SKM-1 (cell line): ENCODE results near the gene EPHA6.

ENCODE experiments used
- DNase-seq: peaks from one replicate; lab custom pipeline; 2025; ENCODE audit not compliant: unreplicated experiment; lab: John Stamatoyannopoulos, UW

EPHA6 gene

DNA sequence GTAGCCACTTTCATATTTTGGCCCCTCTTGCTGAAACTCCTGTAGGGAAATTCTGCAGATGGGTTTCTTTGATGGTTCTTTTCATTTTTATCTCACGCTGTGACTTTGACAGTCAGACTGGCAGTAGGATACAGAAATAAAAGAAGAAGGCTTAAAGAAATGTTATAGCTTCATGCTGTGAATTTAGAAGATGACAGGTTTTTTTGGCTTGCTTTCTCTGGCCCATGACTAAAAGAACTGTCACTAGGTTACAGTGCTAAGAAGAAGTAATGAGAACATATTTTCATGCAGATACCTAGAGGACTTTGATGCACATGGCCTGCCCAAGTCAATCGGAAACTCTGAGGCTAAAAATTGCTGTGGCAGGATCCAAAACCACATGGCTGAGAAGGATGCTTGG, 334.5 kb downstream of the EPHA6 start:
- DNase-seq = no peak

DNA sequence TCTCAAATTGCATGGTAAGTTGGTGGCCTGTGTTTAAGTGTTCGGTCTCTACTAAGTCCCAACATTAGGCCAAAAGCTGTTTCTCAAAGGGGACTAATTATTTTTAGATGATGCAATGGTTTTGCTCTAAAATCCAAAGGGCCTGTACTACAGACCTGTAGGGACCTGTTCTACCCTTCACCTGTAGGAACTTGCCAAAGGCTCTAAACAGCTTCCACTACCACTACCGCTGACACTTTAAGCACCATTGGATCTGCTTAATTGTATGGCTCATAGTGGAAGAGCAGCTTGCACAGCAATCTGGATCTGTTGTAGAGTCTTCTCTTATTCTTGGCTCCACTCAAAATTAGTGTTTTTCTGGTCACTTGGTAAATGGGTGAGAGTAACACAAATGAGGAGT, 346.8 kb downstream of the EPHA6 start:
- DNase-seq = no peak

DNA sequence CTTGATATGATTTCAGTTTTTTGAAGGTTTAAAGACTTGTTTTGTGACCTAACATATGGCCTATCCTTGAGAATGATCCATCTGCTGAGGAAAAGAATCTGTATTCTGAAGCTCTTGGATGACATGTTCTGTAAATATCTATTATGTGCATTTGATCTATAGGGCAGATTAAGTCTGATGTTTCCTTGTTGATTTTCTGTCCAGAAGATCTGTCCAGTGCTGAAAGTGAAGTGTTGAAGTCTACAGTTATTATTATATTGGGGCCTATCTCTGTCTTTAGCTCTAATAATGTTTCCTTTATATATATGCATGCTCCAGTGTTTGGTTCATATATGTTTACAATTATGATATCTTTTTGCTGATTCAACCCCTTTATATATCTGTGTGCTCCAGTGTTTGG, 362.8 kb downstream of the EPHA6 start:
- no peak for DNase-seq

DNA sequence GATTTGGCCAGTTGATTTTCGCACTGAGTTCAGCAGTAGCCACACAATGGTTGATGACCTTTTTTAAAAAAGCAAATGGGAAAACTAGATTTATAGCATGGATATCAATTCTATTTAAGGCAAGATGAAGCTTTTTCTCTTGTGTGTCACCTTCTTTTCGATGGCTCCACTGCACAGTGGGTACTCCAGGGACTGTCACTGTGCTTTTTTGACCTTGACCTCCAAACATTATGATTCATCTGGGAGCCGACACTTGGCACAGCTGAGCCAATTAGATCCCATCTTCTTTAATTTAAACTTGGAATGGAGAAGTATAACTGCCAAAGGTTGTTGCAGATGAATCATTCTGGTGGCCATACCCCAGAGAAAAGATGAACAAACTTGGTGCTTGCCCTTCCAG, 367.3 kb downstream of the EPHA6 start:
- no peak for DNase-seq

DNA sequence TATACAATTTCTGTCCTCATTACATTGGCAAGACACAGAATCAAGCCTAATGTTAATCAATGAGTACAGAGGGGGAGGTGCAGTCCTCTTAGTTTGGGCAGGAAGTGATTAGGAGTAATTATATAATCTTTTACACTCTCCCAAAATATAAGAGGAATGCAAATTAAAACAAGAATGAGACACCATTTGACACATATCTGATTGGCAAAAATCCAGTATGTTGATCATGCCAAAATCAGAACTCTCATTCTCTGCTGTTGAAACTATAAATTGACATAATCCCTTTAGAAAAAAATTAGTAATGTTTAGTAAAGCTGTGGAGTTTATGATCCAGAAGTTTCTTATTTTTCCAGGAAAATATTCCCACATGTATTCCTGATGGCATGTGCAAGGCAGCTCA, 373.4 kb downstream of the EPHA6 start:
- DNase-seq = no peak

DNA sequence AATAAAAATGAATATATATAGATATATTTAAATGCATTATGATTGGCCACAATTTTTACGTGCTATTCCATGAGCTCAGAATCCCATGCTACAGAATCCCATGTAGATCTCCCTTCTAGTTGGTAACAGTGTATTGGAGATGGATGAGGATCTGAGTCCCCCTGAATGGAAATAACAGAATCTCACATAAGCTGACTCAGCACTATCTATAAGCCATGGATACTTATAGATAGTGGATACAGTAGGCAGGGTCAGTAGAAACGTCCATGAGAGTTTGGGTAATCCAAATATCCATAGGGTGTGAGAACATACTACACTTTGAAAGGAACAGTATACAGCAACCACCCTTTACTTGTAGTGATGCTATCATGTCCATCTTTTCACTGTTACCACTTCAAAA, 375.4 kb downstream of the EPHA6 start:
- DNase-seq = no peak

DNA sequence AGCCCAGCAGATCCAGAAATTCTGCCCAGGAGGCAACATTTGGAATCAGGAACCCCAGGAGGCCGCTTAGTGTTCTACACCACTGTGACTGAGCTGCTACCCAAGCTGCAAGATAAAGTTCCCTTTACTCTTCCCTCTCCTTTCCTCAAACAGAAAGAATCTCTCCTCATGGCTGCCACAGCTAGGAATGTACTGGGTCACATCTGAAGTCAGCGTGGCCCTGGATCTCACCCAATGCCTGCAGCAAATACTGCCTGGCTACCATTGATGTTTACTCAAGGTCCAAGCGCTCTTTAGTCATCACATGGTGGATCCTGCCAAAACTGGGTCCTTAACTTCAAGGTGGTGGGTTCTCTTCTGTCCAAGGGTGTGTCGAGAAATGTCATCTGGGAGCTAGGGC, 382.7 kb downstream of the EPHA6 start:
- DNase-seq = no peak

DNA sequence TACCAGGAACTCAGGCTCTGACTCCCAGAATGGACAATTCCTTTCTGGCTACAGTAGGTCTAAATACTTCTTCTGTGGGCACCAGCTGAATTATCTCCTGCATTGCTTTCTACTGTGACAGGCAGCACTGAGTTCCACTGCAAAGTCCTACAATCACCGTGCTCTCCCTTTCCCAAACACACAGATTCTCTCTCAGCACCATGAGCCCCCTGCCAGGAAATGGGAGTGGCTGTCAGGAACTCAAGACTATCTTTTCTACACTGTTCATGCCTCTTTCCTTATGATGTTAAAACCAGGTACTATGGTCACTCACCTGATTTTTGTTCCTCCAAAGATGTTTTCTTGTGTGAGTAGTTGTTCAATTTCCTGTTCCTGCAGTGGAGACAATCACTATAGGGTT, 383.4 kb downstream of the EPHA6 start:
- no peak for DNase-seq

DNA sequence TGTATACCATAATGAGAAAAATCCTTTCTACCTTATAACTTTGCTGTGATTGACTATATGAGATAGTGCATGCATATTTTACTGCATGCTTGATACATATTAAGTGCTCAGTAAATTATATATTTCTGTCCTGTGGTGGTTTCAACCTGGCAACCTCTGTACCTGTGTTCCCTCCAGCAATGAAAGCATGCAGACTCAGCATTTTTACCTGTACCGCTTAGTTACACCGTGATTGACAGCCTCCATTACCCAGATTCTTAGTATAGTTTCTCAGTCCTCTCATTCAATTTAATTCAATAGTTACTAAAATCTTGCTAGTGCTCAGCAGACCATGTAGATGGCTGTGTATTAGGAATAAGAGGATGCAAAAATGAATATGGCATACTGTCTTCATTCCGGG, 386.0 kb downstream of the EPHA6 start:
- no peak for DNase-seq

DNA sequence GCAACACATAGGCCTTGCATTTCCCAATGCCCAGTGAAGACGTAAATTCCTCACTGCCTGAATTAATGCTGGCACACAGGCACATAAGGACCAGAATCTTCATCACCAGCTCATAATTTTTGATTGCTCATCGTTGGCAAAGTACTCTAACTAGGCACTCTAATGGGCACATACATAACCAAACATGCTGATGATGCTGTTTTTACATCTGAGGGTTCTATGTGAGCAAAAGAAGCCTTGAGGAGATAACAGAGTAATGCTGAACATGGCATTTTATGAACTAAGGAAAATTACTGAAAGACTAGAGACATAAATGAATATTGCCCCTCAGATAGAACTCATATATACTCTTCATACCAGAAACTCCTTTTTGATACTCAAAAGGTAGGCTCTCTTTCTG, 387.4 kb downstream of the EPHA6 start:
- no peak for DNase-seq

DNA sequence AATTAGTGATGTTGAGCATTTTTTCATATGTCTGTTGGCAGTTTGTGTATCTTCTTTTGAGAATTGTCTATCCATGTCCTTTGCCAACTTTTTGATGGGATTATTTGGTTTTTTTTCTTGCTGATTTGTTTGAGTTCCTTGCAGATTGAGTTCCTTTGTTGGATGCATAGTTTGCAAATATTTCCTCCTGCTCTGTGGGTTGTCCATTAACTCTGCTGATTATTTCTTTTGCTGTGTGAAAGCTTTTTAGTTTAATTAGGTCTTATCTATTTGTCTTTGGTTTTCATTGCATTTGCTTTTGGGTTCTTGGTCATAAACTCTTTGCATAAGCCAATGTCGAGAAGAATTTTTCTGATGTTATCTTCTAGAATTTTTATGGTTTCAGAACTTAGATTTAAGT, 414.6 kb downstream of the EPHA6 start:
- DNase-seq = no peak

DNA sequence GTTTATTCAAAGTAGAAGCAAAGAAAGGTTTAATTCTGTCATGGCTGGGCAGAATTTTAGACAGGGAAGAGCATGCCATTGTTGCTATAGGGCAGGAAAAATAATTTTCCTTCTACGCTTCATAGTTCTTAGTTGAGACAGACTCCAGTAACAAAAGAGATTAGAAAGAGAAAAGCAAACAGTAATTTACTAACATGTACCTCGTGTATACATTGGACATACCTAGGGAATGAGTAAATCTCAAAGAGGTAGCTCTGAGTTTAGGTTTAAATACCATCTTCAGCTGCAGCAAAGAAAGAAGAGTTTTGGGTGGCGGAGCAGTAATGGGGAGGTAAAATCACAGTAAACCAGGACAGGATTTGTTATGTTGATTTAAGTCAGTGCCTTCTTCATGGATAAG, 416.1 kb downstream of the EPHA6 start:
- no peak for DNase-seq

DNA sequence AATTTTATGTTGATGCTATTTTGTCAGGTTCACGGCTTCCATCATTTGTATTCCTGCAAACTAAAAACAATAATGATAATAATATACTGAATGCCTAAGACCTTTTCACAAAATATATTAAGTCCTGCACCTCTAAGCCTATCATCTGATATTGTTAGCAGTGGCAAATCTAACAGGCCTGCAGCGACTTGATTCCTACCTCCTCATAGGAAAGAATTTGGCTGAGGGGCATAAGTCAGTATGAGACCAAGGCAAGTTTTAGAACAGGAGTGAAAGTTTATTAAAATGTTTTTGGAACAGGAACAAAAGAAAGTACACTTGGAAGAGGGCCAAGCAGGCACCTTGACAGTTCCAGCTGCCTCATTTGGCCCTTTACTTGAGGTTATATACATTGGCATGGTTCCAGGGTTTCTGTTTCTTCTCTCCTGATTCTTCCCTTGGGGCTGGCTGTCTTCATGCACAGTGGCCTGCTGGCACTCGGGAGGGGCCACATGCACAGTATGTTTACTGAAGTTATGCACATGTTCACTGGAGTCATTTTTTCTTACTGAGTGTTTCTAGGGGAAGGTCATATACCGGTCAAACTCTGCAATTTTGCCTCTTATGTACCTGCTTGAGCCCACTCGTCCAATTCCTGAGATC, 418.1 kb downstream of the EPHA6 start:
- DNase-seq = no peak

DNA sequence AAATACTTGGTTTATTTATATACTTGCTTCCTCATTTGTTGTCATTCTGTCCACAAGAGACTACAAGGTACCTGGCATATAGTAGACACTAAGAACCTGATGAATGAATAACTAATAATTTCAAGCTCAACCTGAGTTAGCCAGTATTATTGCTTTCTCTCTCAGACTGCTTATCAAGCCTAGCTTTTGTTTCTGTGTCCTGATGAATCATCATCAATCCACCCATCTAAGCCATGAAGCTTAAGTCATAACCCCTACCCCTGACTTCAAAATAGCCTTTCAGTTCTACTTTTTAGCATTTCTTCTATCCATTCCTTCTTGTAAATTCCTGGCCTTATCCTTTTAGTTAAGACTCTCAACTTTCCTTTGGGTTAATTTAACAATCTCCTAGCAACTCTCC, 420.8 kb downstream of the EPHA6 start:
- no peak for DNase-seq

DNA sequence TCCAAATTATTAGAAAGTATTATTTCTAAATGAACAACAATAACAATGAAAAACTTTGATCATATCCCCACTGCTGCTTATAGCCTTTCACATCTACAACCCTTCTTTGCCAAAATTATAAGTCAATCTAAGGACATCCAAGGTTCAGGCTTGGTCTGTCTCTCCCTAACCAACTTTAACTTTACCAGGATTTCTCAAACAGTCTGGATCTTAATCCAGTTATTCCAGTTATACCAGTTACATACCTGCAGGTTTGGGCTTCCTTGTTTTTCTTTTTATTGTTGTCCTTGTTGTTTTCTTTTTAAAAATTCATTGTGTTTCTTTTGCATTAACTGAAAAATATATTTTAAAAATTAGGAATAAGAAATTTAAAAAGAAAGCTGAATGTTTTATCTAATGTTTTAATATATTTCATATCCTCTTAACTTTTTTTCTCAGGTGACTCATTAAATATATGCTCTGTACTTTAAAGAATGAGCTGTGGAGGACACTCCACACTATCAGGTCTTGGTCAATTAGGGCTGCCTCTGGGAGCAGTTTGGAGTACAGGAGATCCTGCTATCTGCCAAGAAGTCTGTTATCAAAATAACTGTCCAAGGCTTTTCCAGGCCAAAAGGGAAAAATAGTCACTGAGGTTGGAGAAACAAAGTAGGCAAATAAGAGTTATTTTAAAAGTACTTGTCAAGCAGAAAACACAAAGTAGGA, 421.4 kb downstream of the EPHA6 start:
- DNase-seq = no peak

DNA sequence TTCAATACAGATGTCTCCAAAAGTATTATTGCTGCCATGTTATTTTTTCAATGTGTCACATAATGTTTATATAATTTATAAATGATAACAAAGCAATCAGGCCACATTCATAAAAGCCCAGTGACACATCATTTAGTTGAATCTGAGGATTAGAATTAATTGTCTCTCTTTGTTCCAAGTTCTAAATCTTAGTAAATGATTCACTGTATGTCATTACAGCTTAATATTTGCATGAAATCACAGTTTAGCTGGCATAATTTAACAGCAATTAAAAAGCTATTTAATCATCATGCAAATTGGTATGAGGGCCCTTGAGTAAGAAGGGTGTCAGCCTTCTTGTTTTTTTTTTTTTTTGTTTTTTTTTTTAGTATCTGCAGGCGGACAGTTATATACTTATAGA, 427.0 kb downstream of the EPHA6 start:
- DNase-seq = no peak

DNA sequence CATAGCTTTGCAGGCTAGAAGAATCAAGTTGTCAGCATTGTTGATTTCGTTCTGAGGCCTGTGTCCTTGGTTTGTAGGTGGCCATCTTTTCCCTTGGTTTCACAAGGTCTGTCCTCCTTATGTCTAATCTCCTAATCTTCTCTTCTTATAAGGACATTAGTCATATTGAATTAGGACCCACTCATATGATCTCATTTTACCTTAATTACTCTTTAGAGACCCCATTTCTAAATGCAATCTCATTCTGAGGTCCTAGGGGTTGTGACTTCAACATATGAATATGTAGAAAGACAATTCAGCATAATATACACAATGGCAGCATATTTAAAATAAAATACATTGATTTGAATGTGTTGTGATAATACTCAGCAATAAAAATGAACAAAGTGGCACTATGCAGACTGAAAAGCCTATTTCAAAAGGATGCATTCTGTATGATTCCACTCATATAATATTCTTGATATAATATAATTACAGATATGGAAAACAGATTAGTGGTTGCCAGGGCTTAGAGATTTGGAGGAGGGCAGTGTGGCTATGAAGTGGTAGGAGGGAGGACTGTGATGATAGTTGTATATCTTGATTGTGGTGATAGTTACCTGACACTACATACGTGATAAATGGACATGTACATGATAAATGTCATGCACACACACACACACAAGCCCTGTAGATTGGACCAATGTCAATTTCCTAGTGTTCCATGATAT, 431.0 kb downstream of the EPHA6 start:
- no peak for DNase-seq

DNA sequence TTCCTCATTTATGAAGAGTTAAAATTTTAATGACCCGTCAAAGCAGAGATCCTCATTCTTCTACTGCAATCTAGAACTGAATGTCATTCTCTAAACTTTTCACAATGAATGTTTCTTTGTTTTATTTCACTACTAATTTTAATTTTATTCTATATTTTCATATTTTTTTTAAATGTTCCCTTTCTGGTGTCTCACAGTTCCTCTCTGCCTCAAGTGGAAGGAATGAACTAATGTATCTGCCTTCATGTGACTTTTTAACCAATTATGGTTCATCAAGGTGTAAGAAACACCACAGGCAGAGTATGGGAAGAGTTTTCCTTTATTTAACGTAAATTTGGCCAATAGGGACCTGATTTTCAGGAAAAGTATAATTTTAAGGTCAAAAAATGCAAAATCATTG, 441.7 kb downstream of the EPHA6 start:
- DNase-seq = no peak

DNA sequence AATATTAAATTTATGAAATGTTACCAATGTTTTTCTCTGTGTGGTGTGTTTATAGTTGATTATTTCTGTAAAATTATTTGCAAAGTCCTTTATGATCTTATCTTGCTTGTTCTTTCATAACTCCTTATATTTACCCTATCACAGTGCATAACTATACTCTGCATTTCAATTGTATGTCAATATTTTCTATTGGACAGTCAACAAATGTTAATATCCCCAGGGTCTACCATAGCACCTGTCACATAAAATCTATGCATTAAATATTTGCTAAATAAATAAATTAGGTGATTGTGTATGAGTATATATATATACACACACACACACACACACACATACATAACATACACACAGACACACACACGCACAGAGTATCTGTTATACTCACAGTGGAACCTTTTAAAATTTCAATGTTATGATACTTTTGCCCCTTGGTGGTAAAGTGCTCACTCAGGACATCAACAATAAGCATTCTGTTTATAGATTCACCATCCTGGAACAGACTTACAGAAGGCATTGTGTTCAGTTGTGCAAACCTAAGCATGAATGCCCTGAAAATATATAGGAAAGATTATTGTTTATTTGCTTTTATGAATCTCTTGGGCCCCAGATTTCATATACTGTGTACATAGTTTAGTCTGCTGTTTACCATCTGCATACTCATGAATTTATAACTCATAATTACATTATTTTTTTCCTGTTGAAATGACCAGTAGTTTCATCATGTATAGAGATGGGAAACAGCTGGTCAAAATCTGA, 443.7 kb downstream of the EPHA6 start:
- no peak for DNase-seq

DNA sequence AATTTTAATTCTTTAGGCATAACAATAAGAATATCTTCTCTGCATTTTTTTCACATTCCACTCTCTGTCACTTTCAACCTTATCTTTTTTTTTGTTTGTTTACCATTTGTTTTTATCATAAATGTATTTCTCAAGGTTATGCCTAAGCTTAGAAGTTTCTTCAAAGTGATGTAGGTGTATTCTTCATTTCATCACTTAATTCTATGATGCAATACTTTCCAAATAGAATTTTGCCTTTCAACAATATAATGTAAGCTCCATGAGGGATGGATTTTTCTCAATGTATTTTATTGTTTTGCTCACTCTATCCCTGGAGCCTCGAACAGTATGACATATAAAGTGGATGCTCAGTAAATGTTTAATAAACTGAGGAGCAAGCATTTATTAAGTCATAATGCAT, 444.9 kb downstream of the EPHA6 start:
- DNase-seq = no peak

DNA sequence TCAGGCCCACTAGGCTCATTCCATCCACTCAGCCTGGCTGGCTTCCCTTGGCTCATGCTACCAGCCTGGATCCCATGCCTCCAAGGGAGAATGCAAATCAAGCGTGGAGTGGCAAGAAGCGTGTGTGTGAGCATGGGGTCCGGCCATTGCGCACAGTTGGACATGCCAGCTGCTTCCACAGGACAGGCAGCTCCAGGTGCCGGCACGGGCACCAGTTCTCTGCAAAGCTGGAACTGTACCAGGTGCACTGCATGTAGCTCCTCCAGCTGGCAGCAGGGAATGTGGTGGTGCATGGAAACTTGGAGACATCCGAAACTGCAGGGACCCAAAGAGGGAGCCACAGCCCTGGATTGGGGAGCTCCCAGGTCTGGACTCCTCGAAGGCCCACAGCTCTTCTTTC, 449.8 kb downstream of the EPHA6 start:
- no peak for DNase-seq
